Measurements from ENCODE around the gene CSNK2A1.

The CSNK2A1 gene

GRCh38 chr20:543369-544152, at the start of gene CSNK2A1:
Gene CSNK2A1, minus strand, starts transcription at chr20:543790. Its CDS starts 35,239 bp downstream, at chr20:508551.
- H3K27me3 ChIP-seq (replicated peaks; ENCODE audit: control insufficient read depth, insufficient read depth, low read length), result no peaks in the 10 kb centered on the region
- no peak for TF ChIP-seq CTCF (IDR thresholded peaks at IDR 0.05; ENCODE audit: insufficient read depth, low read length, poor library complexity, severe bottlenecking)
- peaks cover 4% of the 10 kb centered on the region; the same call in 1 of the 2 replicates for H3K36me3 ChIP-seq (ENCODE audit: control insufficient read depth, insufficient read depth, low read length)
- peak; percentile 96 for DNase-seq (ENCODE audit: extremely low read depth, insufficient read length)
- H3K4me3 ChIP-seq (replicated peaks; ENCODE audit: low read depth, low read length), result peak within 1 kb of the TSS; percentile 99

GRCh38 chr20:592506-592905, 48.9 kb upstream of the CSNK2A1 start:
- DNase-seq (ENCODE audit: extremely low read depth, insufficient read length), result no peak
- no peak overlapping the region for H3K4me3 ChIP-seq (replicated peaks; ENCODE audit: low read depth, low read length)
- H3K27me3 ChIP-seq (replicated peaks; ENCODE audit: control insufficient read depth, insufficient read depth, low read length), result no peaks in the 10 kb centered on the region
- TF ChIP-seq CTCF (IDR thresholded peaks at IDR 0.05; ENCODE audit: insufficient read depth, low read length, poor library complexity, severe bottlenecking), result no peak
- no peaks in the 10 kb centered on the region for H3K36me3 ChIP-seq (ENCODE audit: control insufficient read depth, insufficient read depth, low read length)

- TF ChIP-seq CTCF (IDR thresholded peaks at IDR 0.05; ENCODE audit: insufficient read depth, low read length, poor library complexity, severe bottlenecking), result no peak
- H3K36me3 ChIP-seq (ENCODE audit: control insufficient read depth, insufficient read depth, low read length), result no peaks in the 10 kb centered on the region
Measured at GRCh38 chr20:591941-592340, 48.4 kb upstream of the CSNK2A1 start.

DNA sequence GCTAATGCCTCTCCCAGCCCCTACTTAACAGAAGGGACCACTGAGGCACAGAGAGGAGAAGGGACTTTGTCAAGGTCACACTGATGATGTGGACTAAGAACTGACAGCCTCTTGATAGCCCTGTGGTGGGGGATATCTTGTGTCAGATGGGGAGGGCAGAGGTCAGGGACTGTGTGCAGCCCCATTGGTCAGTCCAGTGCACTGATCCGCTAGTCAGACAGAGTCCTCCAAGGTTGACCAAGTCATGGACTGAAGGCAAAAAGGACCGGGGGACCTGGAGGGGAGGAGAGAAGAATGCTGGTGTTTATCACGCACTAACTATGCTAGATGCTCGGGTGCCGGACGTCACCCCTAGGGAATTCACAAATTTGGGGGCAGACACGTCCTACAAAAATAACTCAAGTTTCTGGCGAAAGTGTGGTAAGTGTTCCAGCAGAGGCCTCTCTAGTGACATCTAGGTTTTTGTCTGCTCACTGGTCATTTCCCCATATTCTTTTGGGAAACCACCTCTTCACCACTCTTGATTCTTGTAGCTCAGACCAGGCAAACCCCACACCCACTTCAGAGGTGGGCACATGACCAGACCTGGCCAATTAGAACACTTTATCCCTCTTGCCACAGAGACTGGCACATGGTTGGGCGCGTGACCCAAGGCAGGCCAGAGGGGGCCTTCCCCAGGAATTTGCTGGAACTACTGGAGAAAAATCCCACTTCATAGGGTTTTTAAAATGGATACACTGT, 45.5 kb upstream of the CSNK2A1 start:
- peak; percentile 21 for TF ChIP-seq CTCF (IDR thresholded peaks at IDR 0.05; ENCODE audit: insufficient read depth, low read length, poor library complexity, severe bottlenecking)
- Histone ChIP-seq H3K36me3 (ENCODE audit: control insufficient read depth, insufficient read depth, low read length) (no peaks in the 10 kb centered on the region), H3K4me3 (replicated peaks; ENCODE audit: low read depth, low read length) (no peak overlapping the region), H3K27me3 (replicated peaks; ENCODE audit: control insufficient read depth, insufficient read depth, low read length) (no peaks in the 10 kb centered on the region)
- peak; percentile 57 for DNase-seq (ENCODE audit: extremely low read depth, insufficient read length)

More at GRCh38 chr20:591941-592340, 48.4 kb upstream of the CSNK2A1 start:
- no peak overlapping the region for H3K4me3 ChIP-seq (replicated peaks; ENCODE audit: low read depth, low read length)
- no peaks in the 10 kb centered on the region for H3K27me3 ChIP-seq (replicated peaks; ENCODE audit: control insufficient read depth, insufficient read depth, low read length)
- no peak for DNase-seq (ENCODE audit: extremely low read depth, insufficient read length)

DNA sequence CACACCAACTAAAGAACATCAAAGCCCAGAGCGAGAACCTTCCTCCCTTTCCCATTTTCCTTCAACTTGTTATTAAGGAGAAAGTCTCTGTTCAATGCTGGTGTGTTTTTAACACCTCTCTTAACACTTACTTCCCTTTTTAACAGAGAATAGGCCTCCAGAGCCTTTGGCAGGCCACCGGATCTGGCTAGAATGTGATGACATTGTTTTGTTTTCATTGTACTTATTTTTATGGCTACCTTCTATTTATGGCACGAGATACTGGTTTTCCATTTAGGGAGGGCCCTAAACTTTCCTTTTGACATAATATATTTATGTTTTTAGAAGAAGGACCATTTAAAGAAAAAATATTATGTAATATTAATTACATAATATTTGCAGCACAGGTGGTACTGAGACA, 44.9 kb upstream of the CSNK2A1 start:
- Histone ChIP-seq H3K36me3 (ENCODE audit: control insufficient read depth, insufficient read depth, low read length) (no peaks in the 10 kb centered on the region), H3K4me3 (replicated peaks; ENCODE audit: low read depth, low read length) (no peak overlapping the region), H3K27me3 (replicated peaks; ENCODE audit: control insufficient read depth, insufficient read depth, low read length) (no peaks in the 10 kb centered on the region)
- no peak for TF ChIP-seq CTCF (IDR thresholded peaks at IDR 0.05; ENCODE audit: insufficient read depth, low read length, poor library complexity, severe bottlenecking)
- DNase-seq (ENCODE audit: extremely low read depth, insufficient read length), result no peak
